GM23338 (cell line): Measurements from ENCODE around the gene NUSAP1. TPM values are rescaled to one million over a fixed set of nuclear protein-coding genes. Genes with fewer than 3 reads are reported as not detected.

Source experiments
- ATAC-seq: fragments of 200-7000 bp; cut with Tn5 transposase; 3 replicates; pipeline ENCODE4 v1.9.1; 2020
- DNase-seq: peaks from one replicate; pipeline ENCODE4 v3.0.0-alpha.2; 2015; ENCODE audit warnings: low spot score
- H2AFZ ChIP-seq: fragments of 200-600 bp; sonication (generic); 2 replicates; pipeline ENCODE4 v1.8.0; 2016; ENCODE audit warnings: antibody characterized with exemption, mild to moderate bottlenecking, moderate library complexity
- H3F3A ChIP-seq: fragments of 200-600 bp; sonication (generic); replicated peaks from 2 replicates; pipeline ENCODE4 v1.8.0; 2017; ENCODE audit warnings: antibody characterized with exemption, mixed run types, low read depth
- H3K27ac ChIP-seq: fragments of 200-600 bp; sonication (generic); 2 replicates; pipeline ENCODE4 v1.6.1; 2016; ENCODE audit warnings: low read depth
- H3K27me3 ChIP-seq: fragments of 200-600 bp; sonication (generic); 2 replicates; pipeline ENCODE4 v1.8.0; 2016; ENCODE audit warnings: mild to moderate bottlenecking, mixed run types, moderate library complexity; ENCODE audit not compliant: insufficient read depth
- H3K36me3 ChIP-seq: fragments of 200-600 bp; sonication (generic); 2 replicates; pipeline ENCODE4 v1.8.0; 2016; ENCODE audit warnings: mild to moderate bottlenecking; ENCODE audit not compliant: insufficient read depth
- H3K4me1 ChIP-seq: fragments of 200-600 bp; sonication (generic); 2 replicates; pipeline ENCODE4 v1.8.0; 2016; ENCODE audit warnings: mild to moderate bottlenecking, moderate library complexity; ENCODE audit not compliant: insufficient read depth
- H3K4me2 ChIP-seq: fragments of 200-600 bp; sonication (generic); 2 replicates; pipeline ENCODE4 v1.7.1; 2017; ENCODE audit warnings: mixed run types
- H3K4me3 ChIP-seq: fragments of 200-600 bp; sonication (generic); 2 replicates; pipeline ENCODE4 v1.6.1; 2016; ENCODE audit warnings: mixed run types
- H3K79me2 ChIP-seq: fragments of 200-600 bp; sonication (generic); replicated peaks from 2 replicates; pipeline ENCODE4 v1.8.0; 2017; ENCODE audit warnings: mild to moderate bottlenecking; ENCODE audit not compliant: insufficient read depth
- H3K9me2 ChIP-seq: fragments of 200-600 bp; sonication (generic); 2 replicates; pipeline ENCODE4 v1.8.0; 2017; ENCODE audit not compliant: insufficient read depth
- H4K20me1 ChIP-seq: fragments of 200-600 bp; sonication (generic); replicated peaks from 2 replicates; pipeline ENCODE4 v1.8.0; 2017; ENCODE audit warnings: mild to moderate bottlenecking; ENCODE audit not compliant: insufficient read depth
- H3K27ac Mint-ChIP-seq: 2 replicates; pipeline ENCODE4 v1.8.0; 2020; ENCODE audit warnings: inconsistent platforms, mild to moderate bottlenecking, moderate library complexity, mixed read lengths
- H3K27me3 Mint-ChIP-seq: 3 replicates; pipeline ENCODE4 v1.8.0; 2022; ENCODE audit warnings: low read depth, mild to moderate bottlenecking, moderate library complexity, mixed read lengths, inconsistent platforms; ENCODE audit not compliant: insufficient read depth, poor library complexity
- H3K36me3 Mint-ChIP-seq: 3 replicates; pipeline ENCODE4 v1.8.0; 2021; ENCODE audit warnings: low read depth, mild to moderate bottlenecking, inconsistent platforms, moderate library complexity, mixed read lengths
- H3K4me1 Mint-ChIP-seq: 3 replicates; pipeline ENCODE4 v1.8.0; 2020; ENCODE audit warnings: mild to moderate bottlenecking, inconsistent platforms, mixed read lengths
- H3K4me3 Mint-ChIP-seq: 3 replicates; pipeline ENCODE4 v1.8.0; 2021; ENCODE audit warnings: moderate library complexity, mild to moderate bottlenecking, inconsistent platforms, mixed read lengths
- H3K9me3 Mint-ChIP-seq: 3 replicates; pipeline ENCODE4 v1.8.0; 2020; ENCODE audit warnings: moderate library complexity, mild to moderate bottlenecking, inconsistent platforms, mixed read lengths
- CREB1 ChIP-seq: fragments of 250-450 bp; sonication (Bioruptor Pico); IDR thresholded peaks from 2 replicates; pipeline ENCODE4 v1.5.0; 2020; ENCODE audit warnings: low read depth, mild to moderate bottlenecking, moderate library complexity
- EZH2 ChIP-seq: fragments of 200-600 bp; sonication (generic); IDR thresholded peaks from one replicate; pipeline ENCODE4 v1.8.0; 2017; ENCODE audit warnings: antibody characterized with exemption, mild to moderate bottlenecking, low read depth; ENCODE audit not compliant: unreplicated experiment
- EZH2phosphoT487 ChIP-seq: fragments of 200-600 bp; sonication (generic); IDR thresholded peaks from one replicate; pipeline ENCODE4 v1.8.1; 2018; ENCODE audit warnings: antibody characterized with exemption; ENCODE audit not compliant: unreplicated experiment
- JUNB ChIP-seq: IDR thresholded peaks from one replicate; pipeline ENCODE4 v1.6.1; 2016; ENCODE audit warnings: antibody characterized with exemption; ENCODE audit not compliant: unreplicated experiment
- NANOG ChIP-seq: IDR thresholded peaks from 2 replicates; pipeline ENCODE4 v1.6.1; 2016; ENCODE audit warnings: antibody characterized with exemption, borderline replicate concordance
- ZNF114 ChIP-seq: fragments of 250-450 bp; sonication (Bioruptor Pico); IDR thresholded peaks from 2 replicates; pipeline ENCODE4 v1.5.0; 2020; ENCODE audit warnings: mild to moderate bottlenecking, moderate library complexity
- ZNF462 ChIP-seq: fragments of 250-450 bp; sonication (Bioruptor Pico); IDR thresholded peaks from 2 replicates; pipeline ENCODE4 v1.5.0; 2020; ENCODE audit warnings: mild to moderate bottlenecking, moderate library complexity
- polyA plus RNA-seq: library from polyadenylated mRNA; unstranded; fragments of >200 nt; fragmentation: Nextera tagmentation; extraction: Ambion mirVana; gene quantifications from 2 replicates; pipeline ENCODE4 v1.2.1, GENCODE V29; 2016
- total RNA-seq: library from RNA; depleted of rRNA; stranded (reverse); fragments of >200 nt; shearing (Covaris generic); gene quantifications from 2 replicates; pipeline ENCODE4 v1.2.3, GENCODE V29; 2014
- TF ChIP-seq, protein P1 (sequence below), 2 experiments: fragments of 200-600 bp in 1 of 2; sonication (generic) in 1 of 2; conservative IDR thresholded peaks; 2 replicates each; pipeline versions ENCODE4 v1.5.1 to v1.6.1; 2016 to 2017; ENCODE audit warnings: antibody characterized with exemption in 2 of 2, low read depth in 2 of 2, mild to moderate bottlenecking in 2 of 2, moderate library complexity in 1 of 2

The NUSAP1 gene
- total and polyA plus RNA-seq, 2 experiments from 2014 or later = 126 to 272 TPM

DNA sequence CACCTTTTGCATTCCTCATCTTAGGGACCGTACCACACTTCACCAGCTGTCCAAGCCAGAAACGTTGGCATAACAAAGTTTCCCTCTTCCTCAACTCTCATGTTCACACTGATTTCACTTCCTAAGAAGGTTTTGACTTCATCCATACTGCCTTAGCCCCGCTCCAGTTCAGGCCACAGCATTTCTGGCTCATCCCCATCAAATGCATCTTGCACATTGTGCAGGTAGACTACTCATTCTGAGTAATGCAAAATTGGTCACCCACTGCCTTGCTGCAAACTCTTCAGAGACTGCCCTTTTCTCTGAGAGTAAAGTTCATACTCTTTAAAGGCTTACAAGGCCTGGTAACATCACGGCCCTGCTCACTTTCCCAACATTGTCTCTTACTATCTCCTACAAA lies 8.8 kb downstream of the NUSAP1 start (continued):
- TF ChIP-seq ZNF462 (CRISPR knock-in tag) = no peak
- TF ChIP-seq, protein P1, sequence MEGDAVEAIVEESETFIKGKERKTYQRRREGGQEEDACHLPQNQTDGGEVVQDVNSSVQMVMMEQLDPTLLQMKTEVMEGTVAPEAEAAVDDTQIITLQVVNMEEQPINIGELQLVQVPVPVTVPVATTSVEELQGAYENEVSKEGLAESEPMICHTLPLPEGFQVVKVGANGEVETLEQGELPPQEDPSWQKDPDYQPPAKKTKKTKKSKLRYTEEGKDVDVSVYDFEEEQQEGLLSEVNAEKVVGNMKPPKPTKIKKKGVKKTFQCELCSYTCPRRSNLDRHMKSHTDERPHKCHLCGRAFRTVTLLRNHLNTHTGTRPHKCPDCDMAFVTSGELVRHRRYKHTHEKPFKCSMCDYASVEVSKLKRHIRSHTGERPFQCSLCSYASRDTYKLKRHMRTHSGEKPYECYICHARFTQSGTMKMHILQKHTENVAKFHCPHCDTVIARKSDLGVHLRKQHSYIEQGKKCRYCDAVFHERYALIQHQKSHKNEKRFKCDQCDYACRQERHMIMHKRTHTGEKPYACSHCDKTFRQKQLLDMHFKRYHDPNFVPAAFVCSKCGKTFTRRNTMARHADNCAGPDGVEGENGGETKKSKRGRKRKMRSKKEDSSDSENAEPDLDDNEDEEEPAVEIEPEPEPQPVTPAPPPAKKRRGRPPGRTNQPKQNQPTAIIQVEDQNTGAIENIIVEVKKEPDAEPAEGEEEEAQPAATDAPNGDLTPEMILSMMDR (conservative IDR thresholded peaks at IDR 0.05; ENCODE audit: low read depth in 2 of 2) = no peak
- no peak for TF ChIP-seq EZH2

DNA sequence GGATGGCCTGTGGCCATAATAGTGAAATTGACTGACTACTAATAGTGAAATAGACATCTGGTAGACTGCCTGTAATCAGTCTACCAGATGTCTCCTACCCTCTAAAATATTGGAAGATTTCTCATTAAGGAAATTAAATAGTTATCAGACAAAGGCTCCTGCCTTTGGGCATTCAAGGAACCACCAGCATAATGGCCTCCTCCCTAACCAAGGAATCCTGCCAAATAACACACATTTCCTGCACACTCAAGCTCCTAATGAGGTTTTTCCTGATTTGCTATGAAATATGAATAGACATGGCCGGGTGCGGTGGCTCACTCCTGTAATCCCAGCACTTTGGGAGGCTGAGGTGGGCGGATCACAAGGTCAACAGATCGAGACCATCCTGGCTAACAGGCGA lies 14.6 kb downstream of the NUSAP1 start:
- Mint-ChIP-seq H3K9me3 (no peaks in the 10 kb centered on the region), H3K27ac (no peak overlapping the region), H3K36me3 (peaks cover 88% of the 10 kb centered on the region), H3K4me1 (no peaks in the 10 kb centered on the region), H3K4me3 (no peak overlapping the region), H3K27me3 (peaks cover 4% of the 10 kb centered on the region)
- H3K4me3 ChIP-seq = no peak overlapping the region
- H3K27ac ChIP-seq = no peak overlapping the region
- H3F3A ChIP-seq = no peaks in the 10 kb centered on the region; the same call in 1 of the 2 replicates
- no peaks in the 10 kb centered on the region for H3K9me2 ChIP-seq
- peaks cover 80% of the 10 kb centered on the region for H3K36me3 ChIP-seq
- H3K27me3 ChIP-seq = no peaks in the 10 kb centered on the region
- no peak overlapping the region for H3K4me2 ChIP-seq
- H3K4me1 ChIP-seq = no peaks in the 10 kb centered on the region
- ATAC-seq = no peak
- no peak overlapping the region for H2AFZ ChIP-seq
- DNase-seq = no peak
- peaks cover 19% of the 10 kb centered on the region for H3K79me2 ChIP-seq
- H4K20me1 ChIP-seq = peaks cover 7% of the 10 kb centered on the region
- TF ChIP-seq CREB1 = no peak
- TF ChIP-seq JUNB = no peak
- no peak for TF ChIP-seq NANOG
- TF ChIP-seq EZH2phosphoT487 = no peak
- no peak for TF ChIP-seq ZNF114
- no peak for TF ChIP-seq EZH2
- TF ChIP-seq ZNF462 (CRISPR knock-in tag) = no peak
